ENCODE measurements around the gene ROPN1L.
A peak's percentile ranks its signal among the peaks of the same experiment; 100 is the strongest.

The ROPN1L gene

DNA sequence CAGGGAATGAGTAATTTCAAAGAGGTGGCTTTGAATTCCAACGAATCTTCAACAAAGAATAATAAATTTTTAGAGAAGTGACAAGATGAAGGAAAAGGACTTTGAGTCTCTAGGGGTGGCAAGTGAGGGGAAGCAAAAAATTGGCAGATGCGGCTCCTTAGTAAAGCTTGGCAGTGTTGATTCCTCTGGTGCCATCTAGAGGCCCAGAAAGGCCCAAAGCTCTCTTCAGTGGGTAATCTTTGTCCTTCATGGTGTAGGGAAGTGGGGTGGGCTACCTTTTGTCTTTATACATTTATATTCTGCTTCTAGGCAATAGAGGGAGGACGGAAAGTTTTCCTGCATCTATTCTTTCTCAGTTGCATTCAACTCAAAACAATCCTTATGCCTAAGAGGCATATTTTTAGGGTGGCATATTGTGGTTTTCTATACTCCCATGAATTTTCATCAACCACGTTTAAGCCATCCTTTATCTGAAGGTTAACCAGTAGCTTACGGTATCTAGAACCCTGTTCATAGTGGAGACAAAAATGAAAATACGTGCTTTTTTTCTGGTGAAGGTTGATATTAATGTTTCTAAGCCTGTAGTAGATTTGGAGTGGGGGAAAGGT lies 17.5 kb upstream of the ROPN1L start:
- H3K27ac ChIP-seq: no peak overlapping the region
- no peak overlapping the region for H3K4me3 ChIP-seq

DNA sequence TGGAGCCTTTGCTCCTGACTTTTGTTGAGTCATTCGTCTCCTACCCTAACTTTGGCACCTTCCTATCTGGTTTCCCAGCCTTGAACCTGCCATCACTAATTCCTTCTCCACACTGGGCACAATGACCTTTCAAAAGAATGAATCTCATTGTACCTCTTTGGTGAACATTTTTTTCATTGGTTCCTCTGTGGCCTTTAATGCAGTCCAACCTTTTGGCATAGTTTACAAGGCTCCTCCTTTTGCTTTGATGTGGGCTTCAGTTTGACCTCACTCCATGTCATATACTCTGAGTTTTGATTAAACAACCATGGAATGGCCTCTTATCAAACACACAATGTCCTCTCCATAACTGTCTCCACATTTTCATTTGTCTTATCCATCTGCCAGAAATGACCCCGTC lies 14.5 kb upstream of the ROPN1L start:
- H3K27ac ChIP-seq: no peak overlapping the region
- H3K4me3 ChIP-seq: no peak overlapping the region

DNA sequence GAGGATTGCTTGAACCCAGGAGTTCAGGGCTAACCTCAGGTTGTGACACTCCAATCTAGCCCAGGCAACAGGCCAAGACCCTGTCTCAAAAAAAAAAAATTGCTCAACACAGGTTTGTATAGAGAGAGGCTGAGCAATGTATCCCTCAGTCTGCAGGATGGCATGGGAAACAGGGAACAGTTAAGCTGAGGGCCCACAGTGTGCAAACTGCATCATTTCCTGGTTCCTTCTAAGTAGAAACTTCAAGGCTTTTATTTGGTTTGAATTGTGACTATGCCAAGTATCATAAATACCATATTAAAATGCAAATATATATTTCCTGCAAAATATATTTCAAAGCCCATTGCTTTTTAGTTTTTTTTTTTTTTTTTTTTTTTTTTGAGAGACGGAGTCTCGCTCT lies 13.7 kb upstream of the ROPN1L start:
- H3K27ac ChIP-seq: no peak overlapping the region

DNA sequence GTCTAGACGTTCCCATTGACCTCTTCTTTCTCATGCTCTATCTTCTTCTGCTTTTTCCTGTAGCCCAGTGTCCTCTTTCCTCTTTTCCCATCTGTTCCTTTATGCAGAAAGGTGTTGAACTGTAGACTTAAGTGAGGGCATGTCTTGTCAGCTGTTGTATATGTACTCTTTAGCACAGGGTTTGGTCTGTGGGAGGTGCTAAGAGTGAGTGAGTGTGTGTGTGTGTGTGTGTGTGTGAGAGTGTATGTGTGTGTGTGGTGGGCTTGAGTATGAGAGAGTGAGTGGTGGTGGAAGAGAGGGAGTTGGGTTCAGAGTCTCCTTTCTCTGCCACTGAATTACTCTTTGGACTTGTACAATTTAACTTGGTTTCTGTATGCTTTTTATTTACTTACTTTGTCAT lies 10.3 kb upstream of the ROPN1L start:
- H3K27ac ChIP-seq: no peak overlapping the region
- H3K4me3 ChIP-seq: no peak overlapping the region

More for the DNA sequence above, 13.7 kb upstream of the ROPN1L start:
- H3K4me3 ChIP-seq: no peak overlapping the region

DNA sequence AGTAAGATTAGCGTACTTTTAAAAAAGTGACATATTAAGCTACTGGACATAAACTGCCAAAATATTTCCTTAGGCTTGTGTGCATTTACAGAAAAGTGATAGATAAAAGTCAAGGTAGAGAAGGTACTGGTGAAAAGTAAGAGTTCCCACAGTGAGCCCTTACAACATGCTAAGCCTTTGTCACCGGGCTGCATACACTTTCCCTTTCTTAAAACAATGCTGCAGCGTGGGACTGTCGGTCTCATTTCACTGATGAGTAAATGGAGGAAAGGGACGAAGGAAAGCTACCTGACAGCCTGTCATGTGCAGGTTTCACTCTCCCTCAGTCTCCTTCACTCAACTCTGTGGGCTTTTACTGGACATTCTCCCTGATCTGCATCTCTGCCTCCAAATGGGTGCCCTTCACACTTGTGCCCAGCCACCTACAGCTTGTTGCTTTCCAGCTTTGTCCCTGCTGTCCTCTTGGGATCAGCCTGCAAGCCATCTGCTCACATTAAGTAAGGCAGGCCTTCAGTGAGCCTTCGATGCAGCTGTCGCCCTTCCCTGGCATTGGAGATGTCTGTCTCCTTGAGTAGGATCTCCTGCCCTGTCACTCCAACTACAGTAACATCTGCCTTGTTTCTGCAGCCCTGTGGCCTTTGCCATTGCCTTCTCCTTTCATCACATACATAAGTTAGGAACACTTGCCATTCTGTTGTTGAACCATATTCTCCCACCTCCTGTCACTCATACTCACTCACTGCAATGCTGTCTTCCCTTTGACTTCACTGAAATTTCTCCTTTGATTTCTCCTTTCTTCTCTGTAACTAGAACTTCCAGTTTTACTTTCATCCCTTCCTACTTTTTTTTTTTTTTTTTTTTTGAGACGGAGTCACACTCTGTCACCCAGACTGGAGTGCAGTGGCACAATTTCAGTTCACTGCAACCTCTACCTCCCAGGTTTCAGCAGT lies 9.3 kb upstream of the ROPN1L start:
- no peak overlapping the region for H3K4me3 ChIP-seq
- no peak overlapping the region for H3K27ac ChIP-seq

DNA sequence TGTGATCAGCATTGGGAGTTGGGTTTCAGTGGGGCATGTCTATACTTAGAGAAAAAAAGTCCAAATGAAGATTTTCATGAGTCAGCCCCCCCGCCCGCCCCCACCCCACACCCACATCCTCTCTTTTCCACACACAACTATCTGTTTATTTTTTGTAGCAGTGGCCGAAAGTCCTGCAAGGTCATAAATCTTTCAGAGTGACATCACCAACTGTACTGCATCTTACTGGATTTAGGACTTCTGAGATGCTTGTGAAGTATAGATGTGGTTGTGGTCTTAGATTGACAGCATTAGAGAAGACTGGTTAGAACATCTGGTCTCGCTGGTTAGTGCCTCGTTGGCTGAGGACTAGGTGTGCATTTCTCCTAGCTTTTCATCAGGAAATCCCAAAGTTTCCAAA lies 7.3 kb upstream of the ROPN1L start:
- Histone ChIP-seq H3K4me3 (no peak overlapping the region), H3K27ac (no peak overlapping the region)

DNA sequence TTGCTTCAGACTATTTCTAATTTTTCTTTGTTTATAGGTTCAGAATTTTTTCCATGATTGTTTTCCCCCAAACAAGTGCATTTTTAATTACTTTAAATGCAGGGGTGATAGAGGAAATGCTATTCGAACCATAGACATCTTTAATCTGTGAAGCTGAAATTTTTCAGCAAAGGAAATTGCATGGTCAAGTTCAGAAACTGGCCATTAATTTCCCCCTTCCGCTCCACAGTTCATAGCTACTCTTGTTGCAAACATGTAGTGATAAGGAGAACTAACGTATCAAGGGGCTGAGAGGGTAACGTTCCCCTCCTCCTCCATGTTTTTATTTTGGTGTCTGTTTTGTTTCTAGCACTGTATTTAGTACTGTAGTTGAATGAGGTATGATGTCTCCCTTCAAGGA lies 3.4 kb upstream of the ROPN1L start:
- no peak overlapping the region for H3K27ac ChIP-seq
- H3K4me3 ChIP-seq: no peak overlapping the region

DNA sequence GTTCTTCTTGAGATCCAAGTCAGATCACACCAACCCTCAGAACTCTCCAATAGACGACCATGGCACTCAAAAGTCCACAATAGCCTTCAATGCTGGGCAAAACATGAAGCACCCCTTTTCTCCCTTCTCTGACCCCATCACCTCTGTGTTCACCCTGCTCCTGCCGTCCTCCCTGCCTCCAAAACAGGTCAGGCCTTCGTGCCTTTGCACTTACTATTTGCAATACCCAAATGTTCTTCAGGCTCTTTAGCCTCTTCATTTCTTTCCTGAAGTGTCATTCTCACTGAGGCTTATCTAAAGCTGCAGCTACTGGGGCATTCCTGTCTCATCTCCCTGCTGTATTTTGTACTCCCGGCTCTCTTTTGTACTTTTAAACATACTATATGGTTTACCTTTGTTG lies 2.0 kb upstream of the ROPN1L start:
- H3K4me3 ChIP-seq: no peak overlapping the region
- no peak overlapping the region for H3K27ac ChIP-seq

DNA sequence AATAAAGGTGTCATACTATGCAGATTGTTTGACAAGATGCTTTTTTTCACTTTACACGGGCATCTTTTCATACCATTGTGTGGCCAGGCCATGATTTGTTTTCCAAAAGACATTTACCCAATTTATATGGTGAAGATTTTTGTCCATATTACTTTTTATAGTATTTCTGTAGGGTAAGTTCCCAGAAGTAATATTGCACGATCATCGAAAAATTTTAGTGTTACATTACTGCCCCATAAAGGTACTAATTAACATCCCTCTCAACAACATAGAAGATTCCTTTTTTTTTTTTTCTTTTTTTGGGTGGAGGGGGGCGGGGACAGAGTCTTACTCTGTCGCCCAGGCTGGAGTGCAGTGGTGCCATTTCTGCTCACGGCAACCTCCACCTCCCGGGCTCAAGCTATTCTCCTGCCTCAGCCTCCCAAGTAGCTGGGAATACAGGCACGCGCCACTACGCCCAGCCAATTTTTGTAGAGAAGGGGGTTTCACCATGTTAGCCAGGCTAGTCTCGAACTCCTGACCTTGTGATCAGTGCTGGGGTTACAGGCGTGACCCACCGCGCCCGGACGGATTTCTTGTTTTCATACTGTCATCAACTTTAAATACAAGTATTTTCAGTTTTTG lies 1.2 kb upstream of the ROPN1L start:
- peak overlapping the region in 1 of 21 experiments; percentile 74 for H3K27ac ChIP-seq
- H3K4me3 ChIP-seq: peak overlapping the region in 2 of 7 experiments; percentile 51 to 52

DNA sequence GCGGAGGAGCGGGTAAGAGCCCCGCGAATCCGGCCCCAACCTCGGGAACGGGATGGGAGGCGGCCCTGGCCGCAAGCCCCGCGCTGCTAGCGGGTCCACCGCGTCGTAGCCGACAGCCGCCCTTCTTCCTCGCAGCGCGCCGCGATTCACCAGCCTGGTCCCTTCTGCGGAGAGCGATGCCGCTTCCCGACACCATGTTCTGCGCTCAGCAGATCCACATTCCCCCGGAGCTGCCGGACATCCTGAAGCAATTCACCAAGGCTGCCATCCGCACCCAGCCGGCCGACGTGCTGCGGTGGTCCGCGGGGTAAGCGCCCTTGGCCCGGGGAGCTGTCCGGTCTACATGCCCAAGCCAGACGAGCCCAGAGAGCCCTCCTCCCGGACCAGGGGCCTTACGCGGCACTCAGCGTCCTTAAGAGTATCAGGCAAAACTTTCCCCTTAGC lies 335 bp downstream of the ROPN1L start:
- peak overlapping the region; percentile 41 to 71 (median 52) for H3K4me3 ChIP-seq
- H3K27ac ChIP-seq: peak overlapping the region in 8 of 21 experiments; percentile 19 to 76 (median 64)

DNA sequence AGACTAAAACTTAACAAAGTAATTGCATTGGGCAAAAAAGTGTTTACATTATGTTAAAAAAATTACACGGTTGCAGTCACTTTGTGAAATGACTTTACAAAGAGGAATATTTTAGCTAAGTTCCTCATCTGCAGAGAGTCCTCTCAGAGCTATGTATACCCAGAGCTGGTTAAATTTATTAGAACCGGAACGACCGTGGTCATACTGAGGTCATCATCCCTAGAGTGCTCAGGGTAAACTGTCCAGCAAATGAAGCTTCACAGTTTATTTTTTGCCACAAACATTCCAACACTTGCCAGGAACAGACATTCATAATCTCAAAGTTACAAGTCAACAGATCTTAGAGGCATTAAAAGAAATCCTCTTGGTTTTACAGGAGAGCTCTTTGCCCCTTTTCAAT lies 897 bp downstream of the ROPN1L start:
- Histone ChIP-seq H3K4me3 (peak overlapping the region in 5 of 7 experiments; percentile 41 to 65 (median 51)), H3K27ac (no peak overlapping the region)

DNA sequence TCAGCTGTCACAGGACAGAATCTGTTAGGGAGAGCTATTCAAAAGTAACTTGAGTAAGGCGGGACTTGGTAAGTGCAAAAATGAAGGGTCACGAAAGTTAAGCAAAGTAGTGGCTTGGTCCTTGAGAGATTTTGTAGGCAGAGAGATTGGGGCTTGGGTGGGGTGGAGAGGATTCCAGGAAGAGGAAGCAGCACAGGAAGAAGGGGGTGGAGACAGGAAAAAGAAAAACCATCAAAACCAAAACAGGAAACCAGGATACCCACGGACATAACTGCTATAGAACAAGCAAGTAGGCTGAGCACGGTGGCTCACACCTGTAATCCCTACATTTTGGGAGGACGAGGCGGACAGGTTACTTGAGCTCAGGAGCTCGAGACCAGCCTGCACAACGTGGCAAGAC lies 3.7 kb downstream of the ROPN1L start:
- Histone ChIP-seq H3K27ac (no peak overlapping the region), H3K4me3 (no peak overlapping the region)

DNA sequence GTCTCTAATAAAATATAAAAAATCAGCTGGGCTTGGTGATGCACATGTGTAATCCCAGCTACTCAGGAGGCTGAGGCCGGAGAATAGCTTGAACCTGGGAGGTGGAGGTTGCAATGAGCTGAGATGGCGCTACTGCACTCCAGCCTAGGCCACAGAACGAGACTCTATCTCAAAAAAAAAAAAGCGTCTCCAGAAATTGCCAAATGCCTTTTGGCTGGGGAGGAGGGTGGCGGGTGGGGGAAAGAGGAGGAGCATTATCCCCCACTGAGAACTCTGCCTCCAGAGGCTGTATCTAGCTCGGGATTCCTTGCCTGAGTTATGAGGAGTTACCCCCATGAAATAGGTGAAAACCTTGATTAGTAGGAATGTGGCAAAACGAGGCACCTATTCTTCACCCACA lies 4.8 kb downstream of the ROPN1L start:
- no peak overlapping the region for H3K27ac ChIP-seq
- no peak overlapping the region for H3K4me3 ChIP-seq

DNA sequence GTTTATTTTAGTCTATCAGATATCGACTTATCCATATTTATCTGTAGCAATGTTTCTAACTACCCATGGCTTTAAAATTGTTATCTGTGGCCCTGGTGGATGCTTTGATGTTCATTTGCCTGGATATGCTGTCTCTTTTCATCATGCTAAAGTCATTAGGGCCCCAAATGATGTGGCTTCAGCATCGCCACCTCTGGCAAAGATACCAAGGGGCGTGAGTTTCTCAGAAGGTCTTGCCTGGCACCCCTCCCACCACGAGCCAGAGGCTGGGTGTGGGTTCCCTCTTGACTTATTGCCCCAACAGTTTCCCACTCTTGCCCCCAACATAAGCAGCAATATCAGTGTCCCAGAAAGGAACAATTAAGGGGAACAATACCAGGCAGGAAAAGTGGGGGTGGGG lies 5.4 kb downstream of the ROPN1L start:
- no peak overlapping the region for H3K27ac ChIP-seq
- no peak overlapping the region for H3K4me3 ChIP-seq

DNA sequence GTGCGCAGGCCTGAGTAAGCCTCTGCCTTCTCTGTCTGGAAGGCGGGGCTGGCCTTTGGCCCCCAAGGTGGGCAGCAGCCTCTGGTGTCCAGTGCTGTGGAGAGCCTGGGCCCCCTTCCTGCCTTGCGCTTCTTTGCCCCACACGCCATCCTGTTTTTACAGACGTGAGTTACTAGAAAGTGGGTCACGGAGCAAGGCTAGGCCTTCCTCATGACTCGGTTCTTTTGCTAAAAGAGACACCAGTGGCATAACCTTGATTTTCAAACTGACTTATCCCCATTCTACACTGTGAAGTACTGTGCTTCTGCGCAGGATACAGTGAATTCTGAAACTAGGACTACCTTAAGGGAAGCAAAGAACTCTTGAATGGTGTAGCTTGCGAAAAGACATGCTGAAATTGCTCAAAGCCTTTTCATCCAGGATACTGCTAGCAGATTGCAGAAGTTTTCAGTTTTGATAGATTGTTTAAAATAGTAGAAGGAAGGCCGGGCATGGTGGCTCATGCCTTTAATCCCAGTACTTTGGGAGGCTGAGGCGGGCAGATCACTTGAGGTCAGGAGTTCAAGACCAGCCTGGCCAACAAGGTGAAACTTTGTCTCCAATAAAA lies 7.2 kb downstream of the ROPN1L start:
- Histone ChIP-seq H3K27ac (no peak overlapping the region), H3K4me3 (no peak overlapping the region)

DNA sequence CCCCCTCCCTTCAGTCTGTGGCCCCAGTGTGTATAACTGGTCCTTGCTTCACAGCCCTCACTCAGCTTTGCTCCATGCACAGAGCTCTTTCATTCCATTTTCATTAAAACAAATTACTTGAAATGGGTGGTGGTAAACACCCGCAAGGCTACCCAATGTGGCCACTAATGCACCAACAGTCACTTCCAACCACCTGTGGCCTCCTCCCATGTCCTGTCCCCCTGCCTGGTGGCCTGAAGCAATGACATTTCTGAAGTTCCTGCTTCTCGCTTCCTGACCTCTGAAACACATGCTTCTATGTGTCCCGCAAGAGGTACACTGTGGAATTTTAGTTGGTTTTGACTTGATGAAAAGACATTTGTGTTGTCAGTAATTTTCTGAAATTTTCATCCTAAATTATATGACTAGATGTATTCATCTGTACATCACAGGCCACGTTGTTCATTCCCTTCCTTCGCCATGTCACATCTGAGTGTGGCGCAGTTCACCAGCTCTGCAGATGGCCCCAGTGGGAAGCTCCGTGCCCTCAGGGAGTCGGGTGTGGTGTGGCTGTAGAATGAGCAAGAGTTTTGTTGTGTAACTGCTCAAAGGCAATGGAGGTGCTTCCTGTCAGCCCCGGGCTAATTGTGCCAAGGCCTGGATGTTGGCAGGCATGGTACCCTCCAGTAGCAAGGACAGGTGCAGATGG lies 9.6 kb downstream of the ROPN1L start:
- H3K27ac ChIP-seq: no peak overlapping the region
- no peak overlapping the region for H3K4me3 ChIP-seq

DNA sequence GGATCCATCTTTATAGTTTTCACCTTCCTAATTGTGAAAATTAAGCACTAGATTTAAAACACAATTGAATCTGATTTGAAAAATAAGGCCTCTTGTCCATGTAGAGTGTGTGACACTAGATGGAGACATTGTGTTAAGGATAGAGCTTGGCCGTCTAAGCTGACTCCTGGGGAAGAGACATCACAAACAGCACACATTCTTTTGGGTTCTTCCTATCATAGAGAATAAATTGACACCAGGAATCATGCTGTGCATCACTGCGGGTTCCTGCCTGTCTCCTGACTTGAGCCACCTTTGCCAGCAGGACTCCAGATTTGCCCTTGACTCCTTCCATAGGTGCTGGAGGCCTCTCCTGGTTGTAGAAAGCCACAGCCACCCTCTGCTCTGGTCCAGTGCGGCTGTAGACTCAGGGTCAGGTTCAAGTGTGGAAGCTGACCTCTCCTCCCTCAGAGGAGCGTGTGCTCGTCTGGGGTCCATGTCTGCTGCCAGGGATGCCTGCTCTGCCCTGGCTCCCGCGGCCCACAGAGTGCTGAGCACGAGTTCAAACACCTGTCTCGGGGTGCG lies 11.2 kb downstream of the ROPN1L start:
- no peak overlapping the region for H3K4me3 ChIP-seq
- H3K27ac ChIP-seq: no peak overlapping the region

DNA sequence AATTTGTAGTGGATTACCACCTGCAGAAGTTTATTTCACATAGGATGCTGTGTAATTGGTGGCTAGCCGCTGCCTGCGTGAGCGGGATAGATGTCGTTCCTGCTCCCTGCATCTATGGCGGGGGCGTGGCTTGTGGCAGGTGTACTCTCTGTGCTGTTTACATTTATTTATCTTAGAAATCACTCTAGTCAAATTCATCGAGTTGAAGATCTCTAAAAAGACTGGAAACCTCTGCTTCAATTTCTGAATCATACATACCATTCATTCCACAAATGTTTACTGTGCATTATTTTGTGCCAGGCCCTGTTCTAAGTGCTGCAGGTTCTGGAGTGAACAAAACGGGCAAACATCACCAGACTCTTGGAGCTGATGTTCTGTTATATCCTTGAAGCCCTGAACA lies 11.9 kb downstream of the ROPN1L start:
- no peak overlapping the region for H3K27ac ChIP-seq
- H3K4me3 ChIP-seq: no peak overlapping the region

DNA sequence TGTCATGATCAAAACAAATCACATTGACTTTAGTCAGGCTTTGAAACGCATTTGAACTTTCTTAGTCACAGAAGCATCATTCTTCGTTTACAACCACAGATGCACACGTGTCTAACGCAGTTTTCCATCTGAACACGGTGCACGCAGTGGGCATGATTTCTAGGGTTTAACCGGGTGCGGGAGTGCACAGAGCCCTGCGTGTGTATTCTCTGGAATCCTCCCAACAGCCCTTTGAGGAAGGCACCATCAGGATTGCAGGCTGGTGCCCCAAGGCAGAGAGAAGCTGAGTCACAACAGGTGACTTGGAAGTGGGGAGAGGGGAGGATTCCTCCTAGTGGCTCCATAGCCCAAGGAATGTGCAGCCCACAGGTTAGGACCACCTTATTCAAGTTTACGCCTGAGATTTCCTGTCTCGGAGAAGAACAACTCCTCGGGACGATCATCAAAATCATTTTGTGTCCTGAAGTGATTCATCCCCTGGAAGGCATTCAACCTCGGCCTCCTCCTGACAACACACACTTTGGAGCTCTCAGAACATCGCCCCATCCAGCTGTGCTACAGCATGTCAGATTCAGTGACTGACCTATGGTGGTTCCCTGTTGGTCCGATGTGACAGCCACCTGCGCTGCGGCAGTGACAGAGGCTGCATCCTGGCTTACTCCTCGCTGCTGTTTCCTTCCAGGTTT lies 13.1 kb downstream of the ROPN1L start:
- H3K4me3 ChIP-seq: no peak overlapping the region
- H3K27ac ChIP-seq: peak overlapping the region in 1 of 21 experiments; percentile 6

Measured in skin epidermis (tissue), 12 donors.